Non-pigmented ciliary epithelial cell (primary cell): ENCODE measurements around the gene AOC3.
"Not testable (repeated sequence)": the region's sequence is repeated elsewhere in the genome, so short reads cannot be mapped to it uniquely, and the experiment has no call there.

Experiments
- DNase-seq: peaks from one replicate; pipeline ENCODE4 v3.0.0-alpha.2; 2010; ENCODE audit warnings: low read depth

The AOC3 gene

GRCh38 chr17:42891539-42892152 is 40.6 kb downstream of the AOC3 start:
- no peak for DNase-seq

- no peak for DNase-seq
Measured at GRCh38 chr17:42893359-42893758, 42.4 kb downstream of the AOC3 start.

GRCh38 chr17:42894283-42895184 is 43.5 kb downstream of the AOC3 start:
- no peak for DNase-seq

- no peak for DNase-seq
Measured at GRCh38 chr17:42895185-42895555, 44.2 kb downstream of the AOC3 start.

- no peak for DNase-seq
Measured at GRCh38 chr17:42898147-42898811, 47.3 kb downstream of the AOC3 start.

GRCh38 chr17:42899981-42900380 is 49.0 kb downstream of the AOC3 start:
- not testable (repeated sequence) for DNase-seq

- DNase-seq = no peak
Measured at GRCh38 chr17:42900460-42901331, 49.7 kb downstream of the AOC3 start, which contains the start of gene G6PC1. G6PC1 (plus strand) TSS chr17:42900799; CDS start chr17:42900877, 78 bp downstream.

GRCh38 chr17:42901535-42902229 is 50.7 kb downstream of the AOC3 start:
- DNase-seq = no peak

GRCh38 chr17:42904110-42904469 is 53.1 kb downstream of the AOC3 start:
- no peak for DNase-seq

- DNase-seq = no peak
Measured at GRCh38 chr17:42906772-42907446, 55.9 kb downstream of the AOC3 start.
